PFSK-1 (cell line): ENCODE data around the gene COL6A3.

Experiments
- POLR2AphosphoS5 ChIP-seq: IDR thresholded peaks from 2 replicates; pipeline ENCODE4 v1.6.1; 2012; ENCODE audit warnings: low read depth, mild to moderate bottlenecking, control low read depth, low read length, moderate library complexity
- TAF1 ChIP-seq: IDR thresholded peaks from 2 replicates; pipeline ENCODE4 v1.6.1; 2012; ENCODE audit warnings: low read length, control low read depth, borderline replicate concordance; ENCODE audit not compliant: insufficient read depth

DNA sequence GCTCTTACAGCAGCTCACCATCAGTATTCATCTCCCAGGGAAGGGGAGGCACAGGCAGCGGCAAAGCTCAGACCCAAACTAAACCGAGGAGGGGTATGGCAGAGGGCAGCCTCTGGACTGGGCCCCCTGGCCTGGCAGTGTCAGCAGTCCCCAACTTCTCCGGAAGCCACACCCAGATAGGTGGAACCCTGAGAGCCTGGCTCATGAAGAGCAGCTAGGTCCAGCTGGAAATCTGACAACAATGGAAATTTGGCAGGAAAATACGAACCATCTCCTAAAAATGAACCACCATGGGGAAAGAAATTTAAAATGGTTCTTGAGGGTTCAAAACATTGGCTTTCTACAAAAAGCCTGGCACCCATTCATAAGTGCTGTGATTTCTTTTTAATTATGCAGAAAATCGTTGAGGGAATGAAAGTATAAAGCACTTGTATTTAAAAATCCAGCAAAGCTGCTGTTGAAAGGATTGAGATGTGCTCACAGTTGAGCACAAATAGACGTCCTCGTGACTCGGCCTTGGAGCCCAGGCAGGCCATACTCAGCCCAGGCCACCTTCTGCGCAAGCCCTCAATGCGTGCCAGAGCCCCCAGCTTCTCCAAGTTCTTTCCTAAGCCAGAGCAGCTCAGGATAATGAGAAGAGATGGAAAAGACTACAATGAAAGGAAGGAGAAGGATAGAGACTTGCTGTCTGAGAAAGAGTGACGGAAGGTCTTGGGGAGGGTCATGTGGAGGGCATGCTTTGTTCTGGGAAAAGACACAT is 93.0 kb downstream of the COL6A3 start:
- TF ChIP-seq TAF1: no peak
- no peak for TF ChIP-seq POLR2AphosphoS5
